HepG2 (cell line): Measurements from ENCODE around the gene CTSZ. TPM values are rescaled to one million over a fixed set of nuclear protein-coding genes. Genes with fewer than 3 reads are reported as not detected.

Experiments used
- ATAC-seq: fragments of 200-7000 bp; cut with Tn5 transposase; 3 replicates; pipeline ENCODE4 v1.9.1; 2020; ENCODE audit warnings: mild to moderate bottlenecking, moderate library complexity
- BruUV-seq: library from RNA; stranded (reverse); fragments of 400-500 nt; replicated peaks from 2 replicates; lab custom pipeline; 2021; lab: Mats Ljungman, UMichigan
- CTCF ChIA-PET: fragments of 300-600 bp; formaldehyde crosslinking; extraction: SDS; loops from one replicate; lab custom pipeline; 2021; ENCODE audit warnings: low total read pairs, inconsistent platforms, low intra/inter-chr PET ratio; lab: Yijun Ruan, JAX
- POLR2A ChIA-PET: fragments of 350-600 bp; sonication (Branson Sonifier 250); formaldehyde crosslinking; loops from one replicate; lab custom pipeline; 2020; ENCODE audit warnings: antibody characterized with exemption, inconsistent platforms; lab: Yijun Ruan, JAX
- DNase-seq: peaks from one replicate; pipeline ENCODE4 v3.0.0-alpha.2; 2015; ENCODE audit warnings: low spot score
- FAIRE-seq: peaks from 3 replicates; lab custom pipeline; 2011; peaks lifted over from hg19 to GRCh38; lab: Jason Lieb, UNC
- H2AFZ ChIP-seq: one replicate; pipeline ENCODE4 v1.6.1; 2011; ENCODE audit warnings: low read length, inconsistent platforms
- H3K27ac ChIP-seq: fragments of 300-600 bp; 3 replicates; pipeline ENCODE4 v1.8.0; 2011; ENCODE audit warnings: mixed run types, mild to moderate bottlenecking, mixed read lengths, low read length, inconsistent platforms; ENCODE audit not compliant: insufficient read depth; ENCODE audit errors: extremely low read length
- H3K27me3 ChIP-seq, 2 experiments: fragments of 200-600 bp in 1 of 2; 2 replicates in 1 of 2; 3 replicates in 1 of 2; pipeline versions ENCODE4 v1.6.0 to v1.8.0; 2011; ENCODE audit warnings: low read length in 2 of 2, mild to moderate bottlenecking in 2 of 2, moderate library complexity in 2 of 2, inconsistent platforms in 1 of 2; ENCODE audit not compliant: insufficient read depth in 2 of 2, control insufficient read depth in 1 of 2
- H3K36me3 ChIP-seq, 2 experiments: fragments of 200-600 bp in 1 of 2; replicated peaks in 1 of 2; 2 replicates in 1 of 2; 3 replicates in 1 of 2; pipeline versions ENCODE4 v1.5.1 to v1.8.0; 2011; ENCODE audit warnings: low read length in 2 of 2, inconsistent platforms in 1 of 2; ENCODE audit not compliant: insufficient read depth in 2 of 2, control insufficient read depth in 1 of 2
- H3K4me1 ChIP-seq: 2 replicates; pipeline ENCODE4 v1.5.1; 2012; ENCODE audit warnings: low read length, inconsistent platforms; ENCODE audit not compliant: insufficient read depth
- H3K4me2 ChIP-seq: 2 replicates; pipeline ENCODE4 v1.6.0; 2011; ENCODE audit warnings: low read depth, low read length, inconsistent platforms
- H3K4me3 ChIP-seq, 3 experiments: fragments of 200-600 bp in 1 of 3; sonication (generic), shearing (Covaris generic) in 1 of 3; replicated peaks in 1 of 3; 2 replicates each; pipeline ENCODE4 v1.5.1; 2011 to 2016; ENCODE audit warnings: low read length in 3 of 3, inconsistent platforms in 2 of 3, low read depth in 2 of 3, mild to moderate bottlenecking in 2 of 3, control low read depth in 1 of 3, mixed read lengths in 1 of 3; ENCODE audit not compliant: insufficient read depth in 1 of 3
- H3K79me2 ChIP-seq: one replicate; pipeline ENCODE4 v1.6.1; 2011; ENCODE audit warnings: low read length, inconsistent platforms; ENCODE audit not compliant: insufficient read depth
- H3K9ac ChIP-seq: 2 replicates; pipeline ENCODE4 v1.6.0; 2011; ENCODE audit warnings: mild to moderate bottlenecking, low read depth, low read length, inconsistent platforms; ENCODE audit not compliant: insufficient read depth
- H3K9me3 ChIP-seq: 2 replicates; pipeline ENCODE4 v1.5.1; 2012; ENCODE audit warnings: mild to moderate bottlenecking, low read length
- H4K20me1 ChIP-seq: 2 replicates; pipeline ENCODE4 v1.6.0; 2011; ENCODE audit warnings: inconsistent platforms, mild to moderate bottlenecking, low read length, moderate library complexity; ENCODE audit not compliant: insufficient read depth
- BHLHE40 ChIP-seq: IDR thresholded peaks from 2 replicates; pipeline ENCODE4 v1.6.1; 2011; ENCODE audit warnings: low read length, improper control_type of control experiment
- KDM2A ChIP-seq: sonication (generic); formaldehyde crosslinking; IDR thresholded peaks from 2 replicates; pipeline ENCODE4 v1.4.0; 2020; ENCODE audit warnings: low read depth, missing genetic modification reagents, borderline replicate concordance
- NFKB2 ChIP-seq: sonication (generic); formaldehyde crosslinking; IDR thresholded peaks from 2 replicates; pipeline ENCODE4 v1.4.0; 2020; ENCODE audit warnings: missing genetic modification reagents, borderline replicate concordance
- PITX1 ChIP-seq: sonication (generic); formaldehyde crosslinking; IDR thresholded peaks from 2 replicates; pipeline ENCODE4 v1.5.1; 2020; ENCODE audit warnings: mild to moderate bottlenecking, missing genetic modification reagents
- RBM22 ChIP-seq: fragments of 200-400 bp; formaldehyde crosslinking; optimal IDR thresholded peaks from 2 replicates; pipeline ENCODE3; 2017; ENCODE audit warnings: mild to moderate bottlenecking, low read length, moderate library complexity
- RFXANK ChIP-seq: IDR thresholded peaks from 2 replicates; pipeline ENCODE4 v1.6.1; 2016
- SAFB2 ChIP-seq: sonication (generic); formaldehyde crosslinking; IDR thresholded peaks from 2 replicates; pipeline ENCODE4 v1.5.1; 2020; ENCODE audit warnings: missing genetic modification reagents, low read depth, mild to moderate bottlenecking, borderline replicate concordance
- XRCC5 ChIP-seq: fragments of 200-400 bp; formaldehyde crosslinking; optimal IDR thresholded peaks from 2 replicates; pipeline ENCODE3; 2017; ENCODE audit warnings: mild to moderate bottlenecking, low read length
- ZBTB7A ChIP-seq: sonication (generic); formaldehyde crosslinking; IDR thresholded peaks from 2 replicates; pipeline ENCODE4 v1.8.0; 2022; ENCODE audit warnings: mild to moderate bottlenecking, missing genetic modification reagents
- ZNF225 ChIP-seq: sonication (generic); formaldehyde crosslinking; IDR thresholded peaks from 2 replicates; pipeline ENCODE4 v1.4.0; 2020; ENCODE audit warnings: mild to moderate bottlenecking, missing genetic modification reagents
- ZNF234 ChIP-seq: sonication (generic); formaldehyde crosslinking; conservative IDR thresholded peaks from 2 replicates; pipeline ENCODE4 v1.5.1; 2020; ENCODE audit warnings: mild to moderate bottlenecking, missing genetic modification reagents
- ZNF263 ChIP-seq: sonication (generic); formaldehyde crosslinking; IDR thresholded peaks from 2 replicates; pipeline ENCODE4 v1.4.0; 2020; ENCODE audit warnings: missing genetic modification reagents
- ZNF30 ChIP-seq: sonication (generic); formaldehyde crosslinking; IDR thresholded peaks from 2 replicates; pipeline ENCODE4 v1.5.0; 2020; ENCODE audit warnings: mild to moderate bottlenecking, missing genetic modification reagents
- ZNF382 ChIP-seq: sonication (generic); formaldehyde crosslinking; IDR thresholded peaks from 2 replicates; pipeline ENCODE4 v1.5.0; 2020; ENCODE audit warnings: missing genetic modification reagents, mild to moderate bottlenecking, borderline replicate concordance
- ZNF761 ChIP-seq: sonication (generic); formaldehyde crosslinking; conservative IDR thresholded peaks from 2 replicates; pipeline ENCODE4 v1.4.0; 2020; ENCODE audit warnings: mild to moderate bottlenecking, missing genetic modification reagents
- ZNF768 ChIP-seq: sonication (generic); formaldehyde crosslinking; IDR thresholded peaks from 2 replicates; pipeline ENCODE4 v1.4.0; 2020; ENCODE audit warnings: missing genetic modification reagents
- ZNF878 ChIP-seq: sonication (generic); formaldehyde crosslinking; IDR thresholded peaks from 2 replicates; pipeline ENCODE4 v1.8.1; 2023; ENCODE audit warnings: mild to moderate bottlenecking, missing genetic modification reagents, moderate library complexity
- WGBS: methylation state at CpG from one replicate; pipeline ENCODE4 v1.1.6; 2017; ENCODE audit warnings: low lambda C conversion rate; 5-methylcytosine and 5-hydroxymethylcytosine counted together
- in situ Hi-C: cut with HindIII; loops from 2 replicates; pipeline ENCODE4 v1.10.0; 2017; ENCODE audit warnings: low pct_unique_long_range_greater_than_20kb; ENCODE audit not compliant: extremely low pct_ligation_motif_present
- intact Hi-C: fragments of 100-400 bp; cut with micrococcal nuclease; formaldehyde crosslinking; loops from one replicate; pipeline ENCODE4 v1.10.0; 2022; ENCODE audit not compliant: unreplicated experiment
- polyA plus RNA-seq, 8 experiments: library from polyadenylated mRNA; depleted of rRNA in 3 of 8; stranded (reverse) in 7 of 8; unstranded in 1 of 8; fragments of >200 nt; fragmentation: Illumina TruSeq in 4 of 8; extraction: Trizol in 4 of 8; gene quantifications; 2 replicates each; pipeline versions ENCODE4 v1.2.1 to v1.2.3, GENCODE V29; 2011 to 2016; ENCODE audit warnings: low read depth in 4 of 8, missing spikeins in 1 of 8, mixed read lengths in 1 of 8; ENCODE audit not compliant: insufficient read depth in 1 of 8
- total RNA-seq, 5 experiments: library from RNA; depleted of rRNA; stranded (reverse); fragments of >200 nt; fragmentation: Illumina TruSeq; extraction: Trizol; gene quantifications; 2 replicates each; pipeline ENCODE4 v1.2.3, GENCODE V29; 2016; ENCODE audit warnings: low read depth in 1 of 5
- TF ChIP-seq, protein P1 (sequence below): sonication (generic); formaldehyde crosslinking; IDR thresholded peaks from 2 replicates; pipeline ENCODE4 v1.4.0; 2020; ENCODE audit warnings: mild to moderate bottlenecking, missing genetic modification reagents
- TF ChIP-seq, protein P2 (sequence below): sonication (generic); formaldehyde crosslinking; IDR thresholded peaks from 2 replicates; pipeline ENCODE4 v1.5.1; 2020; ENCODE audit warnings: missing genetic modification reagents, mild to moderate bottlenecking, borderline replicate concordance
- TF ChIP-seq, protein P3 (sequence below): sonication (generic); formaldehyde crosslinking; IDR thresholded peaks from 2 replicates; pipeline ENCODE4 v1.9.0; 2022; ENCODE audit warnings: missing genetic modification reagents, mild to moderate bottlenecking, borderline replicate concordance

Gene CTSZ
- total and polyA plus RNA-seq, 2 of the 13 experiments (the other 11 are each of a cell fraction or from before 2014, with no cell fraction given), result 0.33 TPM; not detected in 1

DNA sequence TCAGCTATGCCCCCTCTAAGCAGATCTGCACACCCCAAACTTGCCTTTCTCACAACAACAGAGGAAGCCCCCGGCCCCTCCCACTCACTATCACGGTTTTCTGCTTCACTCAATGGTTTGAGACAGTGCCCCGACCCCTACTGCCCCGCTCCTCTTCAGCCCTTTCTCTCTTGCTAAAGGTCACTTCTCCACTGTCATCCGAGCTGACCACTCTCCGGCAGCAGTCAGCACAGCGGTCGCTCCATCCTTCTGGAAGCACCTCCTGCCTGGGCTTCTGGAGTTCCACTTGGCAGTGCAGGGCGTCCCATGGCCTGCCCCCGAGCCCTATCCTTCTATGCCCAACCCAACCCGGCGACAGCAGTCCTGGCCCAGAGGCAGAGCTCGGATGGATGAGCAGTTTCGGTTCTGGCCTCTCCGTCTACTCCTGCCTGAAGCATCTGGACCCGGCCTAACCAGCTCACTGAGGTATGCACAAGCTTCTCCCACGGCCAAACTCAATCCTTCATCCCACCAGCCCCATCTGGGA lies 4.1 kb downstream of the CTSZ start (continued):
- TF ChIP-seq SAFB2 (CRISPR knock-in tag), result no peak
- TF ChIP-seq RFXANK (CRISPR knock-in tag), result no peak
- 0 out of 2 replicates have a peak, but pooled peaks have one; percentile 27 for TF ChIP-seq KDM2A (CRISPR knock-in tag)
- TF ChIP-seq ZNF225 (CRISPR knock-in tag), result peak; percentile 24; the same call in 1 of the 2 replicates
- TF ChIP-seq PITX1 (CRISPR knock-in tag), result peak; percentile 24; the same call in 1 of the 2 replicates
- TF ChIP-seq, protein P1, sequence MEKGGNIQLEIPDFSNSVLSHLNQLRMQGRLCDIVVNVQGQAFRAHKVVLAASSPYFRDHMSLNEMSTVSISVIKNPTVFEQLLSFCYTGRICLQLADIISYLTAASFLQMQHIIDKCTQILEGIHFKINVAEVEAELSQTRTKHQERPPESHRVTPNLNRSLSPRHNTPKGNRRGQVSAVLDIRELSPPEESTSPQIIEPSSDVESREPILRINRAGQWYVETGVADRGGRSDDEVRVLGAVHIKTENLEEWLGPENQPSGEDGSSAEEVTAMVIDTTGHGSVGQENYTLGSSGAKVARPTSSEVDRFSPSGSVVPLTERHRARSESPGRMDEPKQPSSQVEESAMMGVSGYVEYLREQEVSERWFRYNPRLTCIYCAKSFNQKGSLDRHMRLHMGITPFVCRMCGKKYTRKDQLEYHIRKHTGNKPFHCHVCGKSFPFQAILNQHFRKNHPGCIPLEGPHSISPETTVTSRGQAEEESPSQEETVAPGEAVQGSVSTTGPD (CRISPR knock-in tag), result no peak
- no peak for TF ChIP-seq XRCC5

DNA sequence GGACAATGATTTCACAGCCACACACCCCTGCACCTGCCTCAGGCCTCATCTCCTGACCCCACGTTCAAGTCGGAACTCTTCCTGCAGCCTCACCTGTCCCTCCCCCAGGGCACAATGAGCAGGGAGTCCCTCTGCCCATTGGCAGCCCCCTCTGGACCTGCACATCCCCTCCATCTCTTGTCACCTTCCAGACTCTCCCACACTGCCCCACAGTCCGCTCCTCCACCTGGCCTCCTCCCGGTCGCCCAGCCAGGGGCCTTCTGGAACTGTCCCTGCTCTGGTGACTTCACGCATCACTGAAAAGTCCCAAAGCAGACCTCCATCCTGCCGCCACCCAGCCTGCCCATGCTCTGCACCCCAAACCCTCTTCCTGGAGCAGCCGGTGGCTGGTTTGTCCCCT lies 4.7 kb downstream of the CTSZ start:
- CTCF ChIA-PET, result no interaction called here
- Histone ChIP-seq H3K4me1 (peaks cover 63% of the 10 kb centered on the region), H3K27ac (no peak overlapping the region), H3K79me2 (no peaks in the 10 kb centered on the region), H3K9ac (no peak overlapping the region), H3K27me3 (peaks cover 2 to 27% of the 10 kb centered on the region in 2 experiments), H2AFZ (no peak overlapping the region), H3K4me3 (peak overlapping the region in 2 of 3 experiments; percentile 50 to 73; a peak in 2 of 6 replicates), H3K9me3 (no peaks in the 10 kb centered on the region), H4K20me1 (no peaks in the 10 kb centered on the region), H3K4me2 (peak overlapping the region; percentile 90), H3K36me3 (no peaks in the 10 kb centered on the region; a peak in 1 of 5 replicates)
- intact Hi-C loops (no loop called here), in situ Hi-C loops (no loop called here)
- DNase-seq (no peak), ATAC-seq (no peak), FAIRE-seq (no peak)
- POLR2A ChIA-PET, result interaction anchor here (1.2 to 1.8 kb wide), 5 partner anchors 8 to 30 kb away, joined by 4 to 11 read pairs (median 5); partner anchors contain the start of gene ATP5F1E
- no TSS peak for BruUV-seq
- WGBS, result 52% methylated on average over 7 of the region's 8 CpGs
- no peak for TF ChIP-seq RBM22
- TF ChIP-seq ZNF234, result no peak
- 0 out of 2 replicates have a peak, but pooled peaks have one; percentile 16 for TF ChIP-seq ZBTB7A (CRISPR knock-in tag)
- peak; percentile 5; the same call in 1 of the 2 replicates for TF ChIP-seq ZNF263 (CRISPR knock-in tag)
- TF ChIP-seq ZNF30 (CRISPR knock-in tag), result no peak
- TF ChIP-seq, protein P2, sequence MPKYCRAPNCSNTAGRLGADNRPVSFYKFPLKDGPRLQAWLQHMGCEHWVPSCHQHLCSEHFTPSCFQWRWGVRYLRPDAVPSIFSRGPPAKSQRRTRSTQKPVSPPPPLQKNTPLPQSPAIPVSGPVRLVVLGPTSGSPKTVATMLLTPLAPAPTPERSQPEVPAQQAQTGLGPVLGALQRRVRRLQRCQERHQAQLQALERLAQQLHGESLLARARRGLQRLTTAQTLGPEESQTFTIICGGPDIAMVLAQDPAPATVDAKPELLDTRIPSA (CRISPR knock-in tag), result 0 out of 2 replicates have a peak, but pooled peaks have one; percentile 53
- TF ChIP-seq ZNF382, result no peak
- TF ChIP-seq NFKB2 (CRISPR knock-in tag), result 0 out of 2 replicates have a peak, but pooled peaks have one; percentile 20
- TF ChIP-seq ZNF768 (CRISPR knock-in tag), result no peak
- 0 out of 2 replicates have a peak, but pooled peaks have one; percentile 25 for TF ChIP-seq ZNF761
- TF ChIP-seq BHLHE40, result no peak
- no peak for TF ChIP-seq ZNF878 (CRISPR knock-in tag)
- TF ChIP-seq, protein P3, sequence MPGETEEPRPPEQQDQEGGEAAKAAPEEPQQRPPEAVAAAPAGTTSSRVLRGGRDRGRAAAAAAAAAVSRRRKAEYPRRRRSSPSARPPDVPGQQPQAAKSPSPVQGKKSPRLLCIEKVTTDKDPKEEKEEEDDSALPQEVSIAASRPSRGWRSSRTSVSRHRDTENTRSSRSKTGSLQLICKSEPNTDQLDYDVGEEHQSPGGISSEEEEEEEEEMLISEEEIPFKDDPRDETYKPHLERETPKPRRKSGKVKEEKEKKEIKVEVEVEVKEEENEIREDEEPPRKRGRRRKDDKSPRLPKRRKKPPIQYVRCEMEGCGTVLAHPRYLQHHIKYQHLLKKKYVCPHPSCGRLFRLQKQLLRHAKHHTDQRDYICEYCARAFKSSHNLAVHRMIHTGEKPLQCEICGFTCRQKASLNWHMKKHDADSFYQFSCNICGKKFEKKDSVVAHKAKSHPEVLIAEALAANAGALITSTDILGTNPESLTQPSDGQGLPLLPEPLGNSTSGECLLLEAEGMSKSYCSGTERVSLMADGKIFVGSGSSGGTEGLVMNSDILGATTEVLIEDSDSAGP (CRISPR knock-in tag), result no peak
